ENCODE measurements around the gene SLC27A3.

- TF ChIP-seq CTCF (conservative IDR thresholded peaks at IDR 0.05; ENCODE audit: low read length) = no peak
- no peak for TF ChIP-seq EZH2phosphoT487 (IDR thresholded peaks at IDR 0.05; ENCODE audit: borderline replicate concordance, low read depth, low read length)
These were observed 17.4 kb downstream of the SLC27A3 start for GRCh38 chr1:153792631-153793041.
